Fibroblast of mammary gland (primary cell): ENCODE data around the gene TRAPPC10.

Source experiments
- DNase-seq: peaks from one replicate; pipeline ENCODE4 v3.0.0-alpha.2; 2010; ENCODE audit warnings: low read depth
- H3K4me3 ChIP-seq: 2 replicates; pipeline ENCODE4 v1.5.1; 2011; ENCODE audit warnings: low read depth, mild to moderate bottlenecking, low read length, moderate library complexity; ENCODE audit not compliant: control insufficient read depth
- CTCF ChIP-seq: conservative IDR thresholded peaks from 2 replicates; pipeline ENCODE4 v1.5.1; 2011; ENCODE audit warnings: low read depth, low read length, inconsistent platforms; ENCODE audit not compliant: control insufficient read depth, insufficient read depth

Gene TRAPPC10

GRCh38 chr21:43994085-43994484, 18.0 kb upstream of the TRAPPC10 start:
- TF ChIP-seq CTCF = no peak
- H3K4me3 ChIP-seq = no peak overlapping the region
- no peak for DNase-seq

GRCh38 chr21:43994646-43995045, 17.5 kb upstream of the TRAPPC10 start:
- no peak for DNase-seq
- TF ChIP-seq CTCF = no peak
- no peak overlapping the region for H3K4me3 ChIP-seq

- no peak overlapping the region for H3K4me3 ChIP-seq
- no peak for TF ChIP-seq CTCF
- no peak for DNase-seq
These were observed 16.5 kb upstream of the TRAPPC10 start for GRCh38 chr21:43995521-43996105.

GRCh38 chr21:43997766-43998742, 14.1 kb upstream of the TRAPPC10 start:
- no peak for DNase-seq
- TF ChIP-seq CTCF = no peak

GRCh38 chr21:44000360-44000759, 11.7 kb upstream of the TRAPPC10 start:
- DNase-seq = no peak
- TF ChIP-seq CTCF = no peak

More at GRCh38 chr21:43997766-43998742, 14.1 kb upstream of the TRAPPC10 start:
- H3K4me3 ChIP-seq = no peak overlapping the region

GRCh38 chr21:44002511-44002910, 9.6 kb upstream of the TRAPPC10 start:
- no peak for DNase-seq
- TF ChIP-seq CTCF = no peak
- no peak overlapping the region for H3K4me3 ChIP-seq

More at GRCh38 chr21:44000360-44000759, 11.7 kb upstream of the TRAPPC10 start:
- H3K4me3 ChIP-seq = no peak overlapping the region
